SKM-1 treated with dmso at 0.1 percent for 144 hours (cell line): Measurements from ENCODE around the gene RPS6KA2.

Source experiments
- DNase-seq: peaks from one replicate; lab custom pipeline; 2025; ENCODE audit not compliant: unreplicated experiment; lab: John Stamatoyannopoulos, UW

RPS6KA2 gene

GRCh38 chr6:166627033-166627874, at the start of gene RPS6KA2:
TSS of gene RPS6KA2 (minus strand) at chr6:166627251. CDS start at chr6:166627019, 232 bp downstream.
- peak; percentile 97 for DNase-seq

DNA sequence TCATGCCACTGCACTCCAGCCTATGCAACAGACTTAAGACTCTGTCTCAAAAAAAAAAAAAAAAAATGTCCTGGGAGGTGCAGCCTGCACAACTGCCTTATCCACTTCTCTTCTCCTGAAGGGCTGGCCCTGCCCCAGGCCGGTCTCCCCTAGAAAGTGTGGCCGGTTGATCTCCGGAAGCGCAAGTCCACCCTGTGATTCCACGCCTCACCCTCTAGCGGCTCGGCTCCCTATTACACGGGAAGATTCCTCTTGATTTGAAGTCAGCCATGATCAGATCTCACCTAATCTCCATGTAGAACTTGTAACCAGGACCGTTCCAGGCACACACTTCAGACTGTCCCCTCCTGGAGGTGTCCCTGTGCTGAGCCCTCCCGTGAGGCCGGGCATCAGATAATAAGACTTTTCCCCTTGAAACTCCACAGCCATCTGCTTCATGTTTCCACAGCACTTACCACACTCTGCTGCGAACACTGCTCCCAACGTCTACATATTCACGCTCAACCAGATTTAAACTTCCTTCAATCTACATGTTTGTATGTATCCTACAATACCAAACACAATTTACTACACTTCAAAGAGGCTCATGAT, 49.3 kb upstream of the RPS6KA2 start:
- no peak for DNase-seq

DNA sequence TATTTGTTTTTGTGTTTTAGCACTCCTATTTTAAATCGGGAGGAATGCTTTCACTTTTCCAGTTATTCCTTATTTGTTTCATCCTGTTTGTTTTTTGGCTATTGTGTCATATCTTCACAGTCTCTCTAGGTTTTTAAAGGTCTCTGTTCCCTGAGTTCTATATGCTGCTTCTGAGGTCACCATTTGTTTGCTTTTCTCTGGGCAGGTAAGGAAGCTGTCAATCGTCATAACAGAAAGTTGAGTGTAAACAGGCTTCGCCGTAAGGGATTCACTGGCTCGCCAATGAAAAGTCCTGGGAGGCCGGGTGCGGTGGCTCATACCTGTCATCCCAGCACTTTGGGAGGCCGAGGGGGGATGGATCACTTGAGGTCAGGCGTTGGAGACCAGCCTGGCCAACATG, 48.7 kb upstream of the RPS6KA2 start:
- no peak for DNase-seq

GRCh38 chr6:166673309-166673708, 46.3 kb upstream of the RPS6KA2 start:
- DNase-seq = no peak

- DNase-seq = no peak
Observed at GRCh38 chr6:166672624-166673206, 45.7 kb upstream of the RPS6KA2 start.

DNA sequence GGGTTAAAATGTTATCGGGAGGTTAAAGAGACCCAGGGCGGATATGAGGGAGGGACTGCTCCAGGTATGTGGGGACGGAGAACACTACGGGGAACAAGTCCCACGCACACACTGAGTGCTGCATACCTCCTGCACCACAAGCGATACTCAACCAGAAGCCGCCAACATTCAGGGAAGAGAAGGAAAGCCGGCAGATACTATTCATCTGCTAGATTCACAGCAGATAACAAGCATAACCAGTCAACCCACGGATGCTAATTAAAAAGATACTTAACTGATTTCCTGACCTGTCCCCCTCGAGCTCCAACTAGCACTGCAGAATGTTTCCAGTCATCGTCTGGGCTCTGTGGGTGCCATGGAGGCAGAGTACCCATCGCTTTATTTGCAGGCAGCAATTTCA, 45.1 kb upstream of the RPS6KA2 start:
- DNase-seq = no peak

- no peak for DNase-seq
Observed at GRCh38 chr6:166671434-166672081, 44.5 kb upstream of the RPS6KA2 start.

- no peak for DNase-seq
Observed at GRCh38 chr6:166670894-166671293, 43.8 kb upstream of the RPS6KA2 start.

DNA sequence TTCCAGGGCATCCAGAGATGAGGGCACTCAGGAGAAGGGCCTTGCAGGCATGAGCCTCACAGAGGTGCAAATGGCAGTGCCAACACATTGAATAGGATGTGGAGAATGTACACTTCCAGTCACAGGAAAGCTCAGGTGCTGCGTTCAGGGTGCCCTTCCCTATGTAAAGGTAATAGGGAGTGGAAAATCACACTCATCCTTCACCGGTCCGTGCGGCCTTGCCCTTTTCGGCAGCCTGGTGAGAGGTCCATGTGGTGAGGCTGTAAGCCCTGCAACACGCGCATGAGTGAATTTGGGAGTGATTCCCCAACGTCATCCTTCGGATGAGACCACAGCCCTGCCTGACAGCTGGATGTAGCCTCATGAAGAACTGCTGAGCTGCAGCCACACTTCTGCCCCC, 43.0 kb upstream of the RPS6KA2 start:
- no peak for DNase-seq

DNA sequence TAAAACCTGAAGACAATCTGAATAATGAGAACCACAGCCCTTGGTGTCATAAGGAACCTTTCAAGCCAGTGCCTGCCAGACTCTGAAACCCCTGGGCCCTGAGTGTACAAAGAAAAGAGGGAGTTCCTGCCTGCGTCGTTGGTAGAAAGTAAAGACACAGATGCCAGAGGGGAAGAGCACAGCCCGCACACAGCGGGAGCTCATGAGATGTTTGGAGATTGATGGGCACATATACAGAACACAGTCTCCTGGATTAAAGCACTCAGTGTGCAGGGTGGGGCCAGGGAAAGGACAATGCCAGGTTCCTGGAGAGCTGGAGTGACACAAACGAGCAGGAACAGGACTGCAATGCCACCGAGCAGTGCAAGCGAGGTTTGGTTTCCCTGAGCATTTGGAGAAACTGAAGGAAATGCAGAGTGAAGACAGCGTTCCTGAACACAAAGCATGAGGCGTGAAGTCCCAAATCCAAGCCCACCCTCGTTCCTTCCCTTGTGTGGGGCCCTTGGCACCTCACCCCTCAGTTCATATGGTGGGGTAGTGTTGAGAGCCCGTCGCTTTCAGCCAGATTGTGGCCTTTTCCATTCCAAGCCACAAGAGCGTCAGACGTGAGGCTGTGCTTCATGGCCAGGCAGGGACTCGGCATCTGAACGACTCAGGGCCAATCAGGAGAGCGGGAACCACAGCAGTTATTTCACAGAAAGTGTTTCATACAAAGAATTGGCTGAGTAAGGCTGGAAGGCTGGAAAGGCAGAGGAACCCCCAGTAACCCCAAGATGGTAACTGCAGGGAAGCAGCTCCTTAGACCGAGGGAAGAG, 41.0 kb upstream of the RPS6KA2 start:
- DNase-seq = no peak

DNA sequence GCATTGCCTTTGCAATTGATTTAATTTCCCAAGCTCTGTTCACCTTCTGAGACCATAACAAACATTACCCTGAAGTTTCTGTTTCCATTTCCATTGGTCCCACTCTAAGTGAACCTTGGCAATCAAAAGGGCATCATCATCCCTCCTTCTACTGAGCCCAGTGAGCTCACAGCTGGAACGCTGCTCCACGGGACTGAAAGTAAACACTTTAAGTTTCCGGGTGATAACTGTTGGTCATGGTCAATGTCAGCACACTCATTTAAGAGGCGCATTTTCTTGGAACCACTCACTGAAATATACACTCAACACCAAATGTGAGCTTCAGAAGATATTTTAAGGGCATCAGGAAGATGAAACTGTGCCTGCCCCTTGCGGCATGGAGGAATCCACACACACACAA, 37.1 kb upstream of the RPS6KA2 start:
- DNase-seq = no peak

DNA sequence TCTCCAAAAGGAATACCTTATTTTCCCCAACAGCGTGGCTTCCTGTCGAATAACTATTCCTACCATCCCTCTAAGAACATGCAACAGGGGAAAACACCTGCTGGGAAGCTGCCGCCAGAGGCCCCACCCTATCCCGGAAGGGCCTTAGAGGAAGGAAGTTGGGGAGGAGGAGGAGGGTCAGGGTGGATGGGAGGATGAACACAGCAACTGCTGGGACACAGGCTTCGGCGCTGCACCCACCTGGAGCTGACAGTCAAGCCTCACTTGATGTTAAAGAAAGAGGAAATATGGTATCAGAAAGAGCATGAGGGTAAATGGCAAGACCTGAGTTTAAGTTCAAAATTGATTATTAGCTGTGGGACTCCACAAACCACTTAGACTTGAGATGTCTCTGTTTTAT, 36.5 kb upstream of the RPS6KA2 start:
- DNase-seq = no peak

GRCh38 chr6:166662690-166663089, 35.6 kb upstream of the RPS6KA2 start:
- no peak for DNase-seq

GRCh38 chr6:166661327-166662085, 34.5 kb upstream of the RPS6KA2 start:
- DNase-seq = no peak

- DNase-seq = no peak
Observed at GRCh38 chr6:166660157-166660688, 33.2 kb upstream of the RPS6KA2 start.

GRCh38 chr6:166659581-166659980, 32.5 kb upstream of the RPS6KA2 start:
- DNase-seq = no peak

- DNase-seq = no peak
Observed at GRCh38 chr6:166658792-166659150, 31.7 kb upstream of the RPS6KA2 start.

GRCh38 chr6:166658115-166658791, 31.2 kb upstream of the RPS6KA2 start:
- no peak for DNase-seq

- DNase-seq = peak; percentile 56
Observed at GRCh38 chr6:166657531-166657930, 30.5 kb upstream of the RPS6KA2 start.
